Cardiac fibroblast (primary cell): ENCODE data around the gene SMPX.

Experiments used
- DNase-seq, 2 donors: peaks; one replicate each; pipeline versions ENCODE4 v3.0.0 to v3.0.0-alpha.2; 2010; ENCODE audit warnings: low read depth in 2 of 2
- H3K4me3 ChIP-seq, 2 donors: replicated peaks in 1 of 2; 1 replicate in 1 of 2; 2 replicates in 1 of 2; pipeline ENCODE4 v1.5.1; 2011; ENCODE audit warnings: low read depth in 2 of 2, low read length in 2 of 2, mild to moderate bottlenecking in 2 of 2, moderate library complexity in 1 of 2
- CTCF ChIP-seq: IDR thresholded peaks from one replicate; pipeline ENCODE4 v1.5.1; 2011; ENCODE audit warnings: low read depth, mild to moderate bottlenecking, low read length, inconsistent platforms

Gene SMPX

GRCh38 chrX:21757960-21758359 is at the start of gene SMPX:
TSS of gene SMPX (minus strand) at chrX:21758116. CDS start at chrX:21754290, 3,826 bp downstream.
- no peak within 1 kb of the TSS for H3K4me3 ChIP-seq
- no peak for TF ChIP-seq CTCF
- no peak for DNase-seq

GRCh38 chrX:21806691-21807090 is 48.8 kb upstream of the SMPX start:
- DNase-seq: peak in 1 of 2 donors; percentile 28
- no peak overlapping the region for H3K4me3 ChIP-seq
- no peak for TF ChIP-seq CTCF

GRCh38 chrX:21802839-21803238 is 44.9 kb upstream of the SMPX start:
- TF ChIP-seq CTCF: no peak
- no peak overlapping the region for H3K4me3 ChIP-seq
- no peak for DNase-seq

GRCh38 chrX:21802054-21802670 is 44.2 kb upstream of the SMPX start:
- no peak for DNase-seq
- no peak for TF ChIP-seq CTCF

GRCh38 chrX:21800344-21800770 is 42.4 kb upstream of the SMPX start:
- no peak overlapping the region for H3K4me3 ChIP-seq
- TF ChIP-seq CTCF: no peak
- DNase-seq: peak in 1 of 2 donors; percentile 40

More at GRCh38 chrX:21802054-21802670, 44.2 kb upstream of the SMPX start:
- H3K4me3 ChIP-seq: no peak overlapping the region

GRCh38 chrX:21799767-21800166 is 41.9 kb upstream of the SMPX start:
- TF ChIP-seq CTCF: no peak
- H3K4me3 ChIP-seq: no peak overlapping the region
- no peak for DNase-seq
